Trophoblast cell (in vitro differentiated cells and primary cell): ENCODE results near the gene TSPEAR.

Source experiments
- DNase-seq, 2 donors: peaks; one replicate each; pipeline ENCODE4 v3.0.0-alpha.2; 2016
- H2AFZ ChIP-seq: 2 replicates; pipeline ENCODE4 v1.6.1; 2013; ENCODE audit warnings: low read length, moderate library complexity, mild to moderate bottlenecking; ENCODE audit not compliant: insufficient read depth, poor library complexity
- H2AK5ac ChIP-seq: 2 replicates; pipeline ENCODE4 v1.6.1; 2013; ENCODE audit warnings: mild to moderate bottlenecking, low read length
- H2BK120ac ChIP-seq: 2 replicates; pipeline ENCODE4 v1.6.1; 2013; ENCODE audit warnings: low read length, mild to moderate bottlenecking, moderate library complexity; ENCODE audit not compliant: insufficient read depth, poor library complexity
- H2BK12ac ChIP-seq: 2 replicates; pipeline ENCODE4 v1.6.1; 2013; ENCODE audit warnings: mild to moderate bottlenecking, low read length, moderate library complexity
- H2BK5ac ChIP-seq: 2 replicates; pipeline ENCODE4 v1.6.1; 2013; ENCODE audit warnings: low read length, low read depth, moderate library complexity, mild to moderate bottlenecking; ENCODE audit not compliant: poor library complexity
- H3K14ac ChIP-seq: 2 replicates; pipeline ENCODE4 v1.6.1; 2013; ENCODE audit warnings: mild to moderate bottlenecking, low read length
- H3K18ac ChIP-seq: 2 replicates; pipeline ENCODE4 v1.6.1; 2013; ENCODE audit warnings: mild to moderate bottlenecking, low read length
- H3K23ac ChIP-seq: 2 replicates; pipeline ENCODE4 v1.6.1; 2013; ENCODE audit warnings: low read length
- H3K27ac ChIP-seq: 2 replicates; pipeline ENCODE4 v1.5.1; 2013; ENCODE audit warnings: low read depth, mild to moderate bottlenecking, inconsistent platforms, low read length, moderate library complexity
- H3K27me3 ChIP-seq: 2 replicates; pipeline ENCODE4 v1.6.1; 2013; ENCODE audit warnings: inconsistent platforms, mild to moderate bottlenecking, low read length, moderate library complexity; ENCODE audit not compliant: insufficient read depth
- H3K36me3 ChIP-seq, 2 experiments: 1 replicate in 1 of 2; 2 replicates in 1 of 2; pipeline ENCODE4 v1.6.1; 2013; ENCODE audit warnings: low read length in 2 of 2, mild to moderate bottlenecking in 2 of 2, moderate library complexity in 1 of 2; ENCODE audit not compliant: insufficient read depth in 2 of 2, control insufficient read depth in 1 of 2
- H3K4ac ChIP-seq: 2 replicates; pipeline ENCODE4 v1.6.1; 2013; ENCODE audit warnings: low read depth, mild to moderate bottlenecking, low read length, moderate library complexity
- H3K4me1 ChIP-seq, 2 experiments: 1 replicate in 1 of 2; 2 replicates in 1 of 2; pipeline ENCODE4 v1.6.1; 2013; ENCODE audit warnings: low read length in 2 of 2, mild to moderate bottlenecking in 2 of 2, moderate library complexity in 1 of 2; ENCODE audit not compliant: insufficient read depth in 2 of 2, control insufficient read depth in 1 of 2
- H3K4me2 ChIP-seq: 2 replicates; pipeline ENCODE4 v1.6.1; 2013; ENCODE audit warnings: inconsistent platforms, mild to moderate bottlenecking, low read length, moderate library complexity
- H3K4me3 ChIP-seq: 2 replicates; pipeline ENCODE4 v1.5.1; 2013; ENCODE audit warnings: mild to moderate bottlenecking, low read depth, low read length, inconsistent platforms
- H3K79me1 ChIP-seq: one replicate; pipeline ENCODE4 v1.6.1; 2013; ENCODE audit warnings: low read length
- H3K79me2 ChIP-seq: 2 replicates; pipeline ENCODE4 v1.6.1; 2013; ENCODE audit warnings: low read length, mild to moderate bottlenecking; ENCODE audit not compliant: control insufficient read depth, insufficient read depth, poor library complexity
- H3K9ac ChIP-seq: 2 replicates; pipeline ENCODE4 v1.6.1; 2013; ENCODE audit warnings: mild to moderate bottlenecking, low read length
- H3K9me3 ChIP-seq: 2 replicates; pipeline ENCODE4 v1.6.1; 2013; ENCODE audit warnings: low read depth, mild to moderate bottlenecking, control low read depth, inconsistent platforms, low read length; ENCODE audit not compliant: insufficient read depth
- H4K12ac ChIP-seq: 2 replicates; pipeline ENCODE4 v1.6.1; 2013; ENCODE audit warnings: low read depth, mild to moderate bottlenecking, low read length, moderate library complexity
- H4K8ac ChIP-seq: 2 replicates; pipeline ENCODE4 v1.6.1; 2013; ENCODE audit warnings: low read depth, mild to moderate bottlenecking, low read length, moderate library complexity
- H4K91ac ChIP-seq: one replicate; pipeline ENCODE4 v1.6.1; 2013; ENCODE audit warnings: low read depth, mild to moderate bottlenecking, low read length, moderate library complexity
- WGBS: extraction: QIAGEN DNeasy Blood & Tissue Kit; methylation state at CpG from one replicate; pipeline ENCODE4 v1.1.7; 2013; ENCODE audit warnings: missing lambda C conversion rate; ENCODE audit not compliant: insufficient read length, insufficient coverage; ENCODE audit errors: extremely low coverage; 5-methylcytosine and 5-hydroxymethylcytosine counted together

TSPEAR gene

DNA sequence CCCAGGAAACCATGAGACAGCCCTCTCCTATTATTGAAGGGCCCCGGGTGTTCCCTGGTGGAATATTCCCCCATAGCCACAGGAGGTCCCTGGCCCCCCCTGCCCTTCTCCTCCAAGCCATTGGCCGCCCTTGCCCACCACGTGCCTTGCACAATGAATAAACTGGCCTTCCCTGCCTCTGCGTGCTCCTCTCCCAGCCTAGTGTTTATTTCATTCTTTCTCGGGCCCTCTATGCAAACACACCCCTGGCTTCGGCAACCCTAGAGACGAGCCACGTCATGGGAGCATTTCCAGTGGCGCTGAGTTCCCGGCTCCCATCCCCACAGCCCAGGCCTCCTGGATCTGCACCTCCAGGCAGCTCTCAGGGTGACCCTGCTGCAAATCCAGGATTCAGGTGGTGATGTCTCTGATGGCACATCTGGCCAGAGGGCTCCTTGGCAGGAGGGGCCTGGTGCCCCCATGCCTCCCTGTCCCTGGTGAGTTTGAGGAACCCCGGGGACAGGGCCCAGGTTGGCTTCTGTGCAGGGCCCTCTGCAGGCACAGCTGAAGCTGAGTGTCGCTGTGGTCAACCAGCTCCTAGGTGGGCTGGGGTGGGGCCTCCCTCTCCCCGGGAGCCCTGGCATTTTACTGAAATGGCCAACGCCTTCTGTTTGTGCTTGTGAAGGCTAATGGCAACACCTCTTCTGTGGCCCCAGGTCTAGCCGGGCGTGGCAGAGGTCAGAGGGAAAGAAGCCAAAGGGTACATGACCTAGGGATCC, 8.2 kb downstream of the TSPEAR start:
- H3K14ac ChIP-seq: no peak overlapping the region
- H2AK5ac ChIP-seq: no peak overlapping the region
- no peak overlapping the region for H2BK5ac ChIP-seq
- H4K8ac ChIP-seq: no peak overlapping the region
- no peak overlapping the region for H3K27ac ChIP-seq
- H2BK120ac ChIP-seq: no peak overlapping the region
- H3K9me3 ChIP-seq: peaks cover 14% of the 10 kb centered on the region
- WGBS: no CpG with 5 or more reads among the region's 16 CpGs
- H3K79me2 ChIP-seq: no peaks in the 10 kb centered on the region
- H3K4me2 ChIP-seq: no peak overlapping the region
- no peak overlapping the region for H3K23ac ChIP-seq
- H3K4me3 ChIP-seq: no peak overlapping the region
- no peak overlapping the region for H2AFZ ChIP-seq
- H3K36me3 ChIP-seq: no peaks in the 10 kb centered on the region
- no peak overlapping the region for H3K4ac ChIP-seq
- no peaks in the 10 kb centered on the region for H3K79me1 ChIP-seq
- no peak overlapping the region for H3K18ac ChIP-seq
- H3K9ac ChIP-seq: no peak overlapping the region
- peaks cover 5 to 7% of the 10 kb centered on the region in 2 experiments for H3K4me1 ChIP-seq
- no peak overlapping the region for H2BK12ac ChIP-seq
- no peak overlapping the region for H4K91ac ChIP-seq
- no peak overlapping the region for H4K12ac ChIP-seq
- DNase-seq: no peak
- H3K27me3 ChIP-seq: peaks cover 29% of the 10 kb centered on the region

DNA sequence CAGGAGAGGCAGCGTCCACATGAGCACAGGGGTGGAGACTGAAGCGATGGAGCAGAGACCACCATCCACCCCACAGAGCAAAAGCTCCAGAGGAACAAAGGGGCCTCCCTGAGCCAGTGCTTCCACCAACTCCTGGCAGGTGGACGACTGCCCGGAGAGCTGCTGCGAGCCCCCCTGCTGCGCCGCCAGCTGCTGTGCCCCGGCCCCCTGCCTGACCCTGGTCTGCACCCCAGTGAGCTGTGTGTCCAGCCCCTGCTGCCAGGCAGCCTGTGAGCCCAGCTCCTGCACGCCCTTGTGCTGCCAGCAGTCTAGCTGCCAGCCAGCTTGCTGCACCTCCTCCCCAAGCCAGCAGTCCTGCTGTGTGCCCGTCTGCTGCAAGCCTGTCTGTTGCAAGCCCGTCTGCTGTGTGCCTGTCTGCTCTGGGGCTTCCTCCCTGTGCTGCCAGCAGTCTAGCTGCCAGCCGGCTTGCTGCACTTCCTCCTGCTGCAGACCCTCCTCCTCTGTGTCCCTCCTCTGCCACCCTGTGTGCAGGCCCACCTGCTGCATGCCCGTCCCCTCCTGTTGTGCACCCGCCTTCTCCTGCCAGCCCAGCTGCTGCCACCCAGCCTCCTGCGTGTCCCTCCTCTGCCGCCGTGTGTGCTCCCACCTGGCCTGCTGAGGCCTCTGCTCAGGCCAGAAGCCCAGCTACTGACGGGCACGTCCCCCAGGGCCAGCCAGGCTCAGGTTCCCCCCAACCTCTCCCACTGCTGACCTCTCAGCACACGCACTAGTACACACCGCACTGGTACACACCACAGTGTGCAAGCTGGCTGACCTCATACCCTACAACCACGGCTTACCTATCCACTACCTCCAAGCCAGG, 9.0 kb downstream of the TSPEAR start:
- Histone ChIP-seq H3K4me2 (no peak overlapping the region), H3K9ac (no peak overlapping the region), H3K9me3 (peaks cover 14% of the 10 kb centered on the region), H3K14ac (no peak overlapping the region), H3K4me3 (no peak overlapping the region), H3K79me1 (no peaks in the 10 kb centered on the region), H2BK120ac (no peak overlapping the region), H2AFZ (no peak overlapping the region), H2BK12ac (no peak overlapping the region), H3K27ac (no peak overlapping the region), H3K36me3 (no peaks in the 10 kb centered on the region), H3K79me2 (no peaks in the 10 kb centered on the region), H4K12ac (no peak overlapping the region), H2BK5ac (no peak overlapping the region), H3K27me3 (peaks cover 21% of the 10 kb centered on the region), H2AK5ac (no peak overlapping the region), H4K8ac (no peak overlapping the region), H3K23ac (no peak overlapping the region), H3K18ac (no peak overlapping the region), H3K4ac (no peak overlapping the region), H4K91ac (no peak overlapping the region), H3K4me1 (peaks cover 13 to 14% of the 10 kb centered on the region in 2 experiments)
- DNase-seq: no peak
- no CpG with 5 or more reads among the region's 22 CpGs for WGBS

DNA sequence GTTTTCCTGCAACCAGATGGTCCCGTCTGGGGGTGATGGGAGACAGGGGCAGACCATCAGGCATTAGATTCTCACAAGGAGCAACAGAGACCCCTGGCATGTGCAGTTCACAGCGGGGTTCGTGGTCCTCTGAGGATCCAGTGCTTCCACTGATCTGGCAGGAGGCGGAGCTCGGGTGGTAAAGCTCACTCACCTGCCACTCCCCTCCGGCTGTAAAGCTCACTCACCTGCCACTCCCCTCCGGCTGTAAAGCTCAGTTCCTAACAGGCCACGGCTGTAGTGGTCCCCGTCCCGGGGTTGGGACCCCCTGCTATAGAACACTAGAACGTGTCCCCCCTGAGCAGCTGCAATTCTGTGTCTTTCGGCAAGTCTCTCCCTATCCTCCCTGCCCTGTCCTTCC, 9.8 kb downstream of the TSPEAR start:
- Histone ChIP-seq H4K8ac (no peak overlapping the region), H3K27me3 (peaks cover 14% of the 10 kb centered on the region)

DNA sequence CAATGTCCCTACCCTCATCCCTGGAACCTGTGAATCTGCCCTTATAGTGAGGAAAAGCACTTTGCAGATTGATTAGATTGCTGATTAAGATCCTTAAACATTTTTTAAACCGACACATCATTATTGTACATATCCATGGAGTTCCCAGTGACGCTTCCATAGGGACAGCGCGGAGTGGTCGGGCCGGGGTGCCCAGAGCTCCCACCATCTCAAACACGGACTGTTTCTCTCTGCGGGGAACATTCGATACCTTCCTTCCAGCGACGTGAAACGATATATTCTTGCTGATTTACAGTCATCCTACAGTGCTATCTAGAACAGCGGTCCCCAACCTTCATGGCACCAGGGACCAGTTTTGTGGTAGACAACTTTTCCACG, 10.4 kb downstream of the TSPEAR start:
- no peak overlapping the region for H2AK5ac ChIP-seq
- H3K9ac ChIP-seq: no peak overlapping the region
- H3K4ac ChIP-seq: no peak overlapping the region
- H3K4me1 ChIP-seq: peaks cover 13 to 14% of the 10 kb centered on the region in 2 experiments
- H2BK12ac ChIP-seq: no peak overlapping the region
- H3K4me3 ChIP-seq: no peak overlapping the region
- H3K36me3 ChIP-seq: no peaks in the 10 kb centered on the region
- peaks cover 9% of the 10 kb centered on the region for H3K27me3 ChIP-seq
- no peak overlapping the region for H3K27ac ChIP-seq
- DNase-seq: no peak
- no peak overlapping the region for H3K18ac ChIP-seq
- no CpG with 5 or more reads among the region's 14 CpGs for WGBS
- no peak overlapping the region for H3K23ac ChIP-seq
- H2BK120ac ChIP-seq: no peak overlapping the region
- no peak overlapping the region for H4K12ac ChIP-seq
- H2BK5ac ChIP-seq: no peak overlapping the region
- H3K79me2 ChIP-seq: no peaks in the 10 kb centered on the region
- no peak overlapping the region for H3K4me2 ChIP-seq
- H3K9me3 ChIP-seq: peaks cover 10% of the 10 kb centered on the region
- no peak overlapping the region for H3K14ac ChIP-seq
- no peak overlapping the region for H4K91ac ChIP-seq
- H4K8ac ChIP-seq: no peak overlapping the region
- H3K79me1 ChIP-seq: no peaks in the 10 kb centered on the region
- no peak overlapping the region for H2AFZ ChIP-seq

More for the DNA sequence above, 9.8 kb downstream of the TSPEAR start:
- H3K9me3 ChIP-seq: peaks cover 14% of the 10 kb centered on the region
- H3K18ac ChIP-seq: no peak overlapping the region
- H2AK5ac ChIP-seq: no peak overlapping the region
- no peak overlapping the region for H3K9ac ChIP-seq
- no peak overlapping the region for H3K14ac ChIP-seq
- no CpG with 5 or more reads among the region's 12 CpGs for WGBS
- no peak overlapping the region for H3K4me3 ChIP-seq
- H2BK5ac ChIP-seq: no peak overlapping the region
- H3K23ac ChIP-seq: no peak overlapping the region
- H3K4ac ChIP-seq: no peak overlapping the region
- no peak overlapping the region for H3K27ac ChIP-seq
- peaks cover 13 to 14% of the 10 kb centered on the region in 2 experiments for H3K4me1 ChIP-seq
- H2AFZ ChIP-seq: no peak overlapping the region
- no peaks in the 10 kb centered on the region for H3K79me1 ChIP-seq
- DNase-seq: no peak
- H2BK120ac ChIP-seq: no peak overlapping the region
- H4K12ac ChIP-seq: no peak overlapping the region
- no peaks in the 10 kb centered on the region for H3K79me2 ChIP-seq
- no peaks in the 10 kb centered on the region for H3K36me3 ChIP-seq
- H4K91ac ChIP-seq: no peak overlapping the region
- H3K4me2 ChIP-seq: no peak overlapping the region
- no peak overlapping the region for H2BK12ac ChIP-seq
